Measurements from ENCODE around the gene PCED1B.

GRCh38 chr12:47251919-47252318 lies 172.5 kb downstream of the PCED1B start:
- TF ChIP-seq CTCF (IDR thresholded peaks at IDR 0.05) (no peak), EZH2phosphoT487 (IDR thresholded peaks at IDR 0.05) (no peak)

Data from neural progenitor cell (in vitro differentiated cells).